Ectodermal cell (in vitro differentiated cells): ENCODE measurements around the gene RDH12.
"Not testable (repeated sequence)": the region's sequence is repeated elsewhere in the genome, so short reads cannot be mapped to it uniquely, and the experiment has no call there.

Source experiments
- H3K27ac ChIP-seq: 2 replicates; pipeline ENCODE4 v1.7.0; 2013; ENCODE audit warnings: mild to moderate bottlenecking, low read depth, low read length; ENCODE audit not compliant: insufficient read depth, poor library complexity, severe bottlenecking
- H3K27me3 ChIP-seq: 2 replicates; pipeline ENCODE4 v1.7.0; 2013; ENCODE audit warnings: mild to moderate bottlenecking, low read length; ENCODE audit not compliant: insufficient read depth, control insufficient read depth, poor library complexity, severe bottlenecking
- H3K36me3 ChIP-seq: one replicate; pipeline ENCODE4 v1.7.0; 2013; ENCODE audit warnings: low read length; ENCODE audit not compliant: control insufficient read depth, insufficient read depth
- H3K4me1 ChIP-seq: one replicate; pipeline ENCODE4 v1.7.0; 2013; ENCODE audit warnings: low read length; ENCODE audit not compliant: control insufficient read depth, insufficient read depth
- H3K4me3 ChIP-seq: 2 replicates; pipeline ENCODE4 v1.7.0; 2013; ENCODE audit warnings: low read depth, low read length, control low read depth; ENCODE audit not compliant: insufficient read depth
- H3K9me3 ChIP-seq: 2 replicates; pipeline ENCODE4 v1.7.0; 2013; ENCODE audit warnings: mild to moderate bottlenecking, low read length, moderate library complexity; ENCODE audit not compliant: control insufficient read depth
- WGBS, 2 experiments: methylation state at CpG; one replicate each; pipeline ENCODE4 v1.1.7; 2013; ENCODE audit warnings: missing lambda C conversion rate in 2 of 2; 5-methylcytosine and 5-hydroxymethylcytosine counted together

The RDH12 gene

GRCh38 chr14:67703997-67704396 lies 2.3 kb downstream of the RDH12 start:
- no peaks in the 10 kb centered on the region for H3K36me3 ChIP-seq
- 54 to 100% methylated on average over 1 to 3 of the region's 3 CpGs for WGBS, 2 experiments
- H3K4me3 ChIP-seq, result no peak overlapping the region
- no peaks in the 10 kb centered on the region for H3K4me1 ChIP-seq
- no peak overlapping the region for H3K27ac ChIP-seq
- peaks cover 3% of the 10 kb centered on the region for H3K9me3 ChIP-seq
- H3K27me3 ChIP-seq, result no peaks in the 10 kb centered on the region

GRCh38 chr14:67704484-67705089 lies 2.9 kb downstream of the RDH12 start:
- no peak overlapping the region for H3K27ac ChIP-seq
- H3K36me3 ChIP-seq, result no peaks in the 10 kb centered on the region
- peaks cover 3% of the 10 kb centered on the region for H3K9me3 ChIP-seq
- no peaks in the 10 kb centered on the region for H3K27me3 ChIP-seq
- no peaks in the 10 kb centered on the region for H3K4me1 ChIP-seq
- no peak overlapping the region for H3K4me3 ChIP-seq
- WGBS, 2 experiments, result 4% methylated on average over 3 of the region's 3 CpGs

- H3K4me1 ChIP-seq, result no peaks in the 10 kb centered on the region
- no peaks in the 10 kb centered on the region for H3K36me3 ChIP-seq
- no peak overlapping the region for H3K27ac ChIP-seq
- H3K4me3 ChIP-seq, result no peak overlapping the region
- peaks cover 3% of the 10 kb centered on the region for H3K9me3 ChIP-seq
- no peaks in the 10 kb centered on the region for H3K27me3 ChIP-seq
- 80 to 84% methylated on average over 3 of the region's 3 CpGs for WGBS, 2 experiments
These were observed 3.5 kb downstream of the RDH12 start for GRCh38 chr14:67705211-67705610.

DNA sequence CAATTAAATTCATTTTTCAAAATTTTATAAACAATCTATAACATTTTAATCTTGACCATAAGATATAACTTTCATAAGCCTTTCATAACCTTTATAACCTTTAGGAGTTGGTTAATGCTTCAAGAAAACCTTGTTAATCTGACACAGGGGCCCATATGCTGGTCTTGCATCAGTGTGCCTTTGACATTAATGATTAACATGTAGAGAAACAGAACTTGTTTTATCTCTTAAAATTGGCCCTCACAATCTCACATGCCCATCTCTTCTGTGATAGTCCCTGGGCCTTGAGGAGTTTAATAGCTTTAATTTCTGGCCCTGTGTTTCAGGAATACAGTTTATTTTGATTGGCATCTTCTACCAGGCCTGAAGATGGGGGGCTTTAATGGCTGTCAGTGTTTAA lies 7.7 kb downstream of the RDH12 start:
- H3K27me3 ChIP-seq, H3K4me1 ChIP-seq, H3K9me3 ChIP-seq, H3K4me3 ChIP-seq, H3K27ac ChIP-seq, H3K36me3 ChIP-seq: not testable (repeated sequence)

DNA sequence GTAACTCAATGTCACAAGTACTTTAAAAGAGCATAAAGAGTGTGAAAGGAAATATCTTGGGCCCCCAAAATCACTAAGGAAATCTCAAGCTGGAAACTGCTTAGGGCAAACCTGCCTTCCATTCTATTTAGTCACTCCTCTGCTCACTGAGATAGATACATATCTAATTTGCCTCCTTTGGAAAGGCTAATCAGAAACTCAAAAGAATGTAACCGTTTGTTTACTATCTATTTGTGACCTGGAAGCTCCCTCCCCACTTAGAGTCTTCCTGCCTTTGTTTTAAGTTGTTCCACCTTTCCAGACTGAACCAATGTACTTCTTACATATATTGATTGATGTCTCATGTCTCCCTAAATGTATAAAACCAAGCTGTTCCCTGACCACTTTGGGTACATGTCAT lies 8.1 kb downstream of the RDH12 start:
- 77 to 91% methylated on average over 1 of the region's 1 CpG for WGBS, 2 experiments
- H3K36me3 ChIP-seq, H3K27me3 ChIP-seq, H3K27ac ChIP-seq, H3K4me3 ChIP-seq, H3K9me3 ChIP-seq, H3K4me1 ChIP-seq: not testable (repeated sequence)

DNA sequence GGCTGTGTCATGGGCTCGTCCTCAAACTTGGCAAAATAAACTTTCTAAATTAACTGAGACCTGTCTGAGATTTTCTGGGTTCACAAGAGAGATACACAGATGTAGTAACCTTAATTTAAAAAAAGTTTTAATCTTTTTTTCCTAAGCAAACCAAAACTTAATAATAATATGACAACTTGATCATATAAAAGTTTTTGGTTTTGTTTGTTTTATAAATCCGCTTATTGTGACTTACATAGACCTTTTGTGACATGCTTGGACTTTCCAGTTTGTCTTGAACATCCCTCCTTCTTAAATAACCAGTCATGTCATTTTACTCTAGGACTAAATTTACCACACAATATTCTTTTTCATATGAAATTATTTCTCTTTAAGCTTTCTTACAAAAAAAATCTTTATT lies 8.5 kb downstream of the RDH12 start:
- H3K4me3 ChIP-seq, result no peak overlapping the region
- no peak overlapping the region for H3K27ac ChIP-seq
- no peaks in the 10 kb centered on the region for H3K4me1 ChIP-seq
- H3K27me3 ChIP-seq, result no peaks in the 10 kb centered on the region
- no peaks in the 10 kb centered on the region for H3K36me3 ChIP-seq
- 95 to 96% methylated on average over 2 of the region's 2 CpGs for WGBS, 2 experiments
- peaks cover 3% of the 10 kb centered on the region for H3K9me3 ChIP-seq

- Histone ChIP-seq H3K36me3 (no peaks in the 10 kb centered on the region), H3K27ac (no peak overlapping the region), H3K4me1 (no peaks in the 10 kb centered on the region), H3K4me3 (no peak overlapping the region), H3K27me3 (no peaks in the 10 kb centered on the region), H3K9me3 (no peaks in the 10 kb centered on the region)
- 100% methylated on average over 1 of the region's 1 CpG; no CpG with 5 or more reads in 1 of the 2 experiments for WGBS, 2 experiments
These were observed 15.4 kb downstream of the RDH12 start for GRCh38 chr14:67717048-67717447.

GRCh38 chr14:67718265-67718664 lies 16.6 kb downstream of the RDH12 start:
- Histone ChIP-seq H3K4me3 (no peak overlapping the region), H3K4me1 (no peaks in the 10 kb centered on the region), H3K9me3 (no peaks in the 10 kb centered on the region), H3K27ac (no peak overlapping the region), H3K36me3 (no peaks in the 10 kb centered on the region), H3K27me3 (no peaks in the 10 kb centered on the region)
- WGBS, 2 experiments, result 85% methylated on average over 2 of the region's 2 CpGs

- WGBS, 2 experiments, result 88 to 91% methylated on average over 3 of the region's 3 CpGs
- not testable (repeated sequence) for H3K27me3 ChIP-seq, H3K36me3 ChIP-seq, H3K27ac ChIP-seq, H3K9me3 ChIP-seq, H3K4me1 ChIP-seq, H3K4me3 ChIP-seq
These were observed 17.7 kb downstream of the RDH12 start for GRCh38 chr14:67719385-67719784.

GRCh38 chr14:67719866-67720265 lies 18.2 kb downstream of the RDH12 start:
- 65 to 81% methylated on average over 1 to 2 of the region's 2 CpGs for WGBS, 2 experiments

DNA sequence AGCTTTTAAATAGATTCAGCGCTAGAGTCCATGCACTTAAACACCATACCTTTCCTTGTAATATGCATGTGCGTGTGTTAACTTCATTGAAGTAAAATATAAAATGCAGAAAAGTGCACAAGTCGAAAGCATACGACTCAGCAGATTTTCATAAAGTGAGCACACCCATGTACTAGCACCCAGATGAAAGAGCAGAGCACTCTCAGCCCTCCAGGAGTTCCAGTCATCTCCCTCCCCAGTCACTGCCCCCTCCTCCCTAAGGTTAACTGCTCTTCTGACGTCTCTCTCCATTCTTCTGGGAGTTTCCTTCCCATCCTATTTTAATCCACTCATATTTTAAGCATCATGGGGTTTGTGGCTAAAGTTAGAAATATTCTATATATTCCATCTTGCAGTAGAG lies 20.2 kb downstream of the RDH12 start:
- 75 to 79% methylated on average over 4 to 5 of the region's 5 CpGs for WGBS, 2 experiments
- H3K27ac ChIP-seq, result no peak overlapping the region
- no peaks in the 10 kb centered on the region for H3K4me1 ChIP-seq
- H3K36me3 ChIP-seq, result no peaks in the 10 kb centered on the region
- no peak overlapping the region for H3K4me3 ChIP-seq
- H3K27me3 ChIP-seq, result no peaks in the 10 kb centered on the region
- H3K9me3 ChIP-seq, result no peaks in the 10 kb centered on the region

More at GRCh38 chr14:67719866-67720265, 18.2 kb downstream of the RDH12 start:
- Histone ChIP-seq H3K27me3 (no peaks in the 10 kb centered on the region), H3K27ac (no peak overlapping the region), H3K9me3 (no peaks in the 10 kb centered on the region), H3K36me3 (no peaks in the 10 kb centered on the region), H3K4me3 (no peak overlapping the region), H3K4me1 (no peaks in the 10 kb centered on the region)
